OCI-LY3 (cell line): Measurements from ENCODE around the gene OR52N4.

Experiments used
- CTCF ChIP-seq: fragments of 200-600, 300-600 bp; sonication (generic); IDR thresholded peaks from 2 replicates; pipeline ENCODE4 v1.5.1; 2014; ENCODE audit warnings: antibody characterized with exemption, low read length, low read depth
- EZH2phosphoT487 ChIP-seq: fragments of 200-600 bp; shearing (Covaris generic); IDR thresholded peaks from 2 replicates; pipeline ENCODE4 v1.6.1; 2018; ENCODE audit warnings: antibody characterized with exemption, mixed run types, low read depth

GRCh38 chr11:5753943-5754342 is at the start of gene OR52N4:
- TF ChIP-seq CTCF, result no peak
- TF ChIP-seq EZH2phosphoT487, result no peak
